ENCODE measurements around the gene PMIS2.
"Not testable (repeated sequence)": the region's sequence is repeated elsewhere in the genome, so short reads cannot be mapped to it uniquely, and the experiment has no call there.

DNA sequence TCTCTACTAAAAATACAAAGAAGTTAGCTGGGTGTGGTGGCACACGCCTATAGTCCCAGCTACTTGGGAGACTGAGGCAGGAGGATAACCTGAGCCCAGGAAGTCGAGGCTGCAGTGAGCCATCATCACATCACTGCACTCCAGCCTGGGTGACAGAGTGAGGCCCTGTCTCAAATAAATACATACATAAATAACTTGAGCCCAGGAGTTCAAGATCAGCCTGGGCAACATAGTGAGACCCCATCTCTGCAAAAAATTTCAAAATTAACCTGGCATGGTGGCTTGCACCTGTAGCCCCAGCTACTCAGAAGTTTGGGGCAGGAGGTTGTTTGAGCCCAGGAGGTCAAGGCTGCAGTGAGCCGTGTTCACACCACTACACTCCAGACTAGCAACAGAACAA is 9.1 kb downstream of the PMIS2 start:
- TF ChIP-seq CTCF, POLR2A (IDR thresholded peaks at IDR 0.05): not testable (repeated sequence)
